SK-N-SH (cell line): ENCODE measurements around the gene C18orf63.

Source experiments
- CTCF ChIP-seq: fragments of 200-600 bp; sonication (generic); IDR thresholded peaks from 2 replicates; pipeline ENCODE4 v1.6.1; 2017; ENCODE audit warnings: antibody characterized with exemption, mild to moderate bottlenecking, moderate library complexity
- EP300 ChIP-seq, 2 experiments: IDR thresholded peaks; 2 replicates each; pipeline versions ENCODE4 v1.4.0 to v1.6.1; 2012; ENCODE audit warnings: borderline replicate concordance in 1 of 2, low read depth in 1 of 2, low read length in 1 of 2
- GATA2 ChIP-seq: sonication (generic); formaldehyde crosslinking; IDR thresholded peaks from 2 replicates; pipeline ENCODE4 v1.5.0; 2020; ENCODE audit warnings: mild to moderate bottlenecking, missing genetic modification reagents
- REST ChIP-seq: IDR thresholded peaks from 2 replicates; pipeline ENCODE4 v1.6.1; 2012; ENCODE audit warnings: mild to moderate bottlenecking, low read depth, low read length, moderate library complexity
- TCF12 ChIP-seq: IDR thresholded peaks from 2 replicates; pipeline ENCODE4 v1.4.0; 2012
- USF1 ChIP-seq: IDR thresholded peaks from 2 replicates; pipeline ENCODE4 v1.4.0; 2012; ENCODE audit warnings: low read depth, borderline replicate concordance

- TF ChIP-seq GATA2 (CRISPR knock-in tag) (no peak), CTCF (no peak), EP300 (IDR thresholded peaks at IDR 0.05; ENCODE audit: borderline replicate concordance in 1 of 2, low read depth in 1 of 2, low read length in 1 of 2) (no peak), REST (no peak), USF1 (no peak), TCF12 (no peak)
Observed at GRCh38 chr18:74382481-74383017, 66.9 kb downstream of the C18orf63 start.
